ENCODE data around the gene FMN2. TPM values are rescaled to one million over a fixed set of nuclear protein-coding genes. Genes with fewer than 3 reads are reported as not detected.
"Not testable (repeated sequence)": the region's sequence is repeated elsewhere in the genome, so short reads cannot be mapped to it uniquely, and the experiment has no call there.

The FMN2 gene
- total RNA-seq, 1 donor from 2014 or later: 0.15 TPM

- DNase-seq (ENCODE audit: low read depth): no peak
Measured at GRCh38 chr1:240362826-240363225, 271.1 kb downstream of the FMN2 start.

GRCh38 chr1:240363315-240363714, 271.6 kb downstream of the FMN2 start:
- DNase-seq (ENCODE audit: low read depth): no peak

GRCh38 chr1:240363914-240364313, 272.2 kb downstream of the FMN2 start:
- DNase-seq (ENCODE audit: low read depth): no peak

- DNase-seq (ENCODE audit: low read depth): no peak
Measured at GRCh38 chr1:240366636-240367035, 275.0 kb downstream of the FMN2 start.

GRCh38 chr1:240385551-240385950, 293.9 kb downstream of the FMN2 start:
- DNase-seq (ENCODE audit: low read depth): no peak

GRCh38 chr1:240385985-240386978, 294.6 kb downstream of the FMN2 start:
- peak; percentile 41 for DNase-seq (ENCODE audit: low read depth)

- no peak for DNase-seq (ENCODE audit: low read depth)
Measured at GRCh38 chr1:240387051-240387450, 295.4 kb downstream of the FMN2 start.

- DNase-seq (ENCODE audit: low read depth): no peak
Measured at GRCh38 chr1:240391660-240392260, 300.1 kb downstream of the FMN2 start.

GRCh38 chr1:240394353-240394752, 302.7 kb downstream of the FMN2 start:
- no peak for DNase-seq (ENCODE audit: low read depth)

- no peak for DNase-seq (ENCODE audit: low read depth)
Measured at GRCh38 chr1:240395336-240395735, 303.7 kb downstream of the FMN2 start.

- DNase-seq (ENCODE audit: low read depth): peak; percentile 38
Measured at GRCh38 chr1:240399381-240399780, 307.7 kb downstream of the FMN2 start.

- DNase-seq (ENCODE audit: low read depth): no peak
Measured at GRCh38 chr1:240401731-240402130, 310.0 kb downstream of the FMN2 start.

- DNase-seq (ENCODE audit: low read depth): no peak
Measured at GRCh38 chr1:240402326-240402725, 310.6 kb downstream of the FMN2 start.

GRCh38 chr1:240404286-240404685, 312.6 kb downstream of the FMN2 start:
- no peak for DNase-seq (ENCODE audit: low read depth)

- no peak for DNase-seq (ENCODE audit: low read depth)
Measured at GRCh38 chr1:240405751-240406150, 314.1 kb downstream of the FMN2 start.

GRCh38 chr1:240407407-240407806, 315.7 kb downstream of the FMN2 start:
- no peak for DNase-seq (ENCODE audit: low read depth)

- no peak for DNase-seq (ENCODE audit: low read depth)
Measured at GRCh38 chr1:240409615-240410014, 317.9 kb downstream of the FMN2 start.

- no peak for DNase-seq (ENCODE audit: low read depth)
Measured at GRCh38 chr1:240413732-240414131, 322.0 kb downstream of the FMN2 start.

GRCh38 chr1:240414237-240414636, 322.6 kb downstream of the FMN2 start:
- no peak for DNase-seq (ENCODE audit: low read depth)

GRCh38 chr1:240415011-240415410, 323.3 kb downstream of the FMN2 start:
- DNase-seq (ENCODE audit: low read depth): not testable (repeated sequence)

- no peak for DNase-seq (ENCODE audit: low read depth)
Measured at GRCh38 chr1:240415532-240415931, 323.8 kb downstream of the FMN2 start.

- no peak for DNase-seq (ENCODE audit: low read depth)
Measured at GRCh38 chr1:240417317-240417716, 325.6 kb downstream of the FMN2 start.

GRCh38 chr1:240420766-240421165, 329.1 kb downstream of the FMN2 start:
- DNase-seq (ENCODE audit: low read depth): no peak

All from renal cortical epithelial cell (primary cell).